Measurements from ENCODE around the gene ID1. TPM values are rescaled to one million over a fixed set of nuclear protein-coding genes. Genes with fewer than 3 reads are reported as not detected.

ID1 gene
- total and polyA plus RNA-seq, 2 of the 13 experiments (the other 11 are each of a cell fraction or from before 2014, with no cell fraction given) = 320 to 419 TPM

DNA sequence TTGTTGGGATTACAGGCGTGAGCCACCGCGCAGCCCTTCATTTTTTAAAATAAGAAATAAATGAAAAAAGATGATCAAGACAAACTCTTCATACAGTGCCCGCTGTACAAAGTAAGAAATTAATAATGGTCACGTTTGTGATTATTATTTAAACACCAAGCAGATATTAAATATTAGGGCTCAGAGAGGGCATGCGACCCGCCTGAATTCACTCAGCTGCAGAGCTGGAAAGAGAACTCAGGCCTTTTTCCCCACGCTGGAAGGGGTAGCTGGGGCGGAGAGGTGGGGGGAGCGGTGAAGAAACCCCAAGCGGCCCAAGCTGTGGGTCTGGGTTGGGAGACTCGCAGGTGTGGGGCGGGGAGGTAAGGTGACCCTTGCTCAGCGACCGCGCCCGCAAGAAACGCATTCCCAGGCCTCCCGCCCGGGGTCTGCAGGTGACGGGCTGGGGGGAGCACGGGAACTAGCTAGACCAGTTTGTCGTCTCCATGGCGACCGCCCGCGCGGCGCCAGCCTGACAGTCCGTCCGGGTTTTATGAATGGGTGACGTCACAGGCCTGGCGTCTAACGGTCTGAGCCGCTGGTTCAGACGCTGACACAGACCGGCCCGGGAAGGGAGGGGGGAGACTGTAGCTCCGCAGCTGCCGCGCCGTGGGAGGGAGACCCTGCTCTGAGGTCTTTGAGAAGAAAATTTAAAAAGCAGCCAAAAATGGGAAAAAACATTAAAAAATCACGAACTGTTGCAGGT, 1.1 kb upstream of the ID1 start (continued):
- TF ChIP-seq MAFF (IDR thresholded peaks at IDR 0.05; ENCODE audit: low read depth, low read length) (peak; percentile 47; the same call in 1 of the 2 replicates), ZNF556 (CRISPR knock-in tag; IDR thresholded peaks at IDR 0.05; ENCODE audit: borderline replicate concordance) (peak; percentile 91; the same call in 1 of the 2 replicates), FOXK1 (CRISPR knock-in tag; IDR thresholded peaks at IDR 0.05; ENCODE audit: borderline replicate concordance, low read depth) (peak; percentile 91), LCORL (IDR thresholded peaks at IDR 0.05) (no peak; the same call in 1 of the 2 replicates), LCORL (CRISPR knock-in tag; IDR thresholded peaks at IDR 0.05) (peak; percentile 99), AGO1 (IDR thresholded peaks at IDR 0.05; ENCODE audit: low read depth, low read length, poor library complexity, severe bottlenecking) (no peak), SRSF9 (IDR thresholded peaks at IDR 0.05; ENCODE audit: borderline replicate concordance, insufficient read depth, low read depth, low read length, poor library complexity, severe bottlenecking) (no peak), HOXA5 (CRISPR knock-in tag; IDR thresholded peaks at IDR 0.05) (peak; percentile 91), ZNF614 (CRISPR knock-in tag; IDR thresholded peaks at IDR 0.05; ENCODE audit: borderline replicate concordance) (peak; percentile 98; the same call in 1 of the 2 replicates), ZNF354B (CRISPR knock-in tag; IDR thresholded peaks at IDR 0.05) (peak; percentile 13; the same call in 1 of the 2 replicates), ZFP36 (IDR thresholded peaks at IDR 0.05; ENCODE audit: borderline replicate concordance, low read depth, low read length, partially characterized antibody) (no peak), TCF7 (IDR thresholded peaks at IDR 0.05; ENCODE audit: low read depth) (peak; percentile 56), NCOA5 (CRISPR knock-in tag; IDR thresholded peaks at IDR 0.05) (peak; percentile 79; the same call in 1 of the 2 replicates), YEATS2 (CRISPR knock-in tag; IDR thresholded peaks at IDR 0.05; ENCODE audit: borderline replicate concordance) (peak; percentile 59; the same call in 1 of the 2 replicates), CREB3 (CRISPR knock-in tag; IDR thresholded peaks at IDR 0.05) (peak; percentile 69; the same call in 1 of the 2 replicates), ZNF530 (CRISPR knock-in tag; IDR thresholded peaks at IDR 0.05; ENCODE audit: low read depth) (no peak), ZNF670 (CRISPR knock-in tag; IDR thresholded peaks at IDR 0.05; ENCODE audit: borderline replicate concordance) (no peak; the same call in 1 of the 2 replicates), SP1 (IDR thresholded peaks at IDR 0.05) (no peak), SP1 (CRISPR knock-in tag; IDR thresholded peaks at IDR 0.05) (peak; percentile 85), ZFP41 (CRISPR knock-in tag; IDR thresholded peaks at IDR 0.05; ENCODE audit: borderline replicate concordance) (no peak; the same call in 1 of the 2 replicates), IKZF1 (IDR thresholded peaks at IDR 0.05) (no peak), PBX3 (CRISPR knock-in tag; IDR thresholded peaks at IDR 0.05; ENCODE audit: borderline replicate concordance) (no peak)
- TF ChIP-seq, protein P1, sequence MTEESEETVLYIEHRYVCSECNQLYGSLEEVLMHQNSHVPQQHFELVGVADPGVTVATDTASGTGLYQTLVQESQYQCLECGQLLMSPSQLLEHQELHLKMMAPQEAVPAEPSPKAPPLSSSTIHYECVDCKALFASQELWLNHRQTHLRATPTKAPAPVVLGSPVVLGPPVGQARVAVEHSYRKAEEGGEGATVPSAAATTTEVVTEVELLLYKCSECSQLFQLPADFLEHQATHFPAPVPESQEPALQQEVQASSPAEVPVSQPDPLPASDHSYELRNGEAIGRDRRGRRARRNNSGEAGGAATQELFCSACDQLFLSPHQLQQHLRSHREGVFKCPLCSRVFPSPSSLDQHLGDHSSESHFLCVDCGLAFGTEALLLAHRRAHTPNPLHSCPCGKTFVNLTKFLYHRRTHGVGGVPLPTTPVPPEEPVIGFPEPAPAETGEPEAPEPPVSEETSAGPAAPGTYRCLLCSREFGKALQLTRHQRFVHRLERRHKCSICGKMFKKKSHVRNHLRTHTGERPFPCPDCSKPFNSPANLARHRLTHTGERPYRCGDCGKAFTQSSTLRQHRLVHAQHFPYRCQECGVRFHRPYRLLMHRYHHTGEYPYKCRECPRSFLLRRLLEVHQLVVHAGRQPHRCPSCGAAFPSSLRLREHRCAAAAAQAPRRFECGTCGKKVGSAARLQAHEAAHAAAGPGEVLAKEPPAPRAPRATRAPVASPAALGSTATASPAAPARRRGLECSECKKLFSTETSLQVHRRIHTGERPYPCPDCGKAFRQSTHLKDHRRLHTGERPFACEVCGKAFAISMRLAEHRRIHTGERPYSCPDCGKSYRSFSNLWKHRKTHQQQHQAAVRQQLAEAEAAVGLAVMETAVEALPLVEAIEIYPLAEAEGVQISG (CRISPR knock-in tag; IDR thresholded peaks at IDR 0.05) = peak; percentile 91
- TF ChIP-seq, protein P2, sequence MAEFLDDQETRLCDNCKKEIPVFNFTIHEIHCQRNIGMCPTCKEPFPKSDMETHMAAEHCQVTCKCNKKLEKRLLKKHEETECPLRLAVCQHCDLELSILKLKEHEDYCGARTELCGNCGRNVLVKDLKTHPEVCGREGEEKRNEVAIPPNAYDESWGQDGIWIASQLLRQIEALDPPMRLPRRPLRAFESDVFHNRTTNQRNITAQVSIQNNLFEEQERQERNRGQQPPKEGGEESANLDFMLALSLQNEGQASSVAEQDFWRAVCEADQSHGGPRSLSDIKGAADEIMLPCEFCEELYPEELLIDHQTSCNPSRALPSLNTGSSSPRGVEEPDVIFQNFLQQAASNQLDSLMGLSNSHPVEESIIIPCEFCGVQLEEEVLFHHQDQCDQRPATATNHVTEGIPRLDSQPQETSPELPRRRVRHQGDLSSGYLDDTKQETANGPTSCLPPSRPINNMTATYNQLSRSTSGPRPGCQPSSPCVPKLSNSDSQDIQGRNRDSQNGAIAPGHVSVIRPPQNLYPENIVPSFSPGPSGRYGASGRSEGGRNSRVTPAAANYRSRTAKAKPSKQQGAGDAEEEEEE (CRISPR knock-in tag; IDR thresholded peaks at IDR 0.05; ENCODE audit: borderline replicate concordance) = peak; percentile 94

Measured in HepG2 (cell line).